C4-2B (cell line): Measurements from ENCODE around the gene MSI2.

Experiments used
- CTCF ChIP-seq: fragments of 450-650 bp; conservative IDR thresholded peaks from 2 replicates; pipeline ENCODE4 v1.5.1; 2017; ENCODE audit warnings: mild to moderate bottlenecking
- ZFX ChIP-seq: fragments of 450-650 bp; IDR thresholded peaks from 2 replicates; pipeline ENCODE4 v1.6.1; 2017

GRCh38 chr17:57532556-57532955 lies 276.2 kb downstream of the MSI2 start:
- TF ChIP-seq CTCF (no peak), ZFX (no peak)
